Gastroesophageal sphincter (tissue), 4 donors: ENCODE measurements around the gene KRTAP5-3. TPM values are rescaled to one million over a fixed set of nuclear protein-coding genes. Genes with fewer than 3 reads are reported as not detected.
"Not testable (repeated sequence)": the region's sequence is repeated elsewhere in the genome, so short reads cannot be mapped to it uniquely, and the experiment has no call there.

Source experiments
- ATAC-seq: fragments of 150-250 bp; one replicate; pipeline ENCODE4 v1.9.1; 2016; ENCODE audit warnings: mild to moderate bottlenecking, moderate library complexity
- H3K27ac ChIP-seq, 4 donors: fragments of 200-600 bp; sonication (generic) in 3 of 4; 1 replicate in 3 of 4; 2 replicates in 1 of 4; pipeline ENCODE4 v1.5.1; 2016 to 2019
- H3K27me3 ChIP-seq: fragments of 200-600 bp; sonication (generic); one replicate; pipeline ENCODE4 v1.5.1; 2019
- H3K36me3 ChIP-seq, 2 donors: fragments of 200-600 bp; sonication (generic); one replicate each; pipeline ENCODE4 v1.5.1; 2019; ENCODE audit warnings: control low read depth in 1 of 2
- H3K4me1 ChIP-seq, 3 donors: fragments of 200-600 bp; sonication (generic); 1 replicate in 2 of 3; 2 replicates in 1 of 3; pipeline ENCODE4 v1.5.1; 2016 to 2019; ENCODE audit warnings: control low read depth in 2 of 3
- H3K4me3 ChIP-seq, 2 donors: fragments of 200-600 bp; sonication (generic); one replicate each; pipeline ENCODE4 v1.5.1; 2019; ENCODE audit warnings: mild to moderate bottlenecking in 1 of 2, moderate library complexity in 1 of 2
- H3K9me3 ChIP-seq, 3 donors: fragments of 200-600 bp; sonication (generic); one replicate each; pipeline ENCODE4 v1.5.1; 2017 to 2019; ENCODE audit warnings: control low read depth in 2 of 3
- EP300 ChIP-seq: sonication (generic); formaldehyde crosslinking; IDR thresholded peaks from one replicate; pipeline ENCODE4 v1.6.1; 2017; ENCODE audit warnings: antibody characterized with exemption, mild to moderate bottlenecking
- POLR2A ChIP-seq, 2 donors: fragments of 450-650 bp; IDR thresholded peaks; one replicate each; pipeline ENCODE4 v1.6.1; 2017; ENCODE audit warnings: antibody characterized with exemption in 2 of 2, mild to moderate bottlenecking in 2 of 2, moderate library complexity in 1 of 2
- POLR2AphosphoS5 ChIP-seq: sonication (generic); formaldehyde crosslinking; IDR thresholded peaks from one replicate; pipeline ENCODE4 v1.6.1; 2017; ENCODE audit warnings: antibody characterized with exemption
- WGBS, 2 donors: methylation state at CpG; one replicate each; pipeline ENCODE4 v1.1.5; 2018; ENCODE audit warnings: low coverage in 1 of 2; 5-methylcytosine and 5-hydroxymethylcytosine counted together
- total RNA-seq, 4 donors: library from RNA; depleted of rRNA; stranded (reverse); fragments of >200 nt; gene quantifications; one replicate each; pipeline ENCODE4 v1.1.0, GENCODE V29; 2016
- TF ChIP-seq, protein P1 (sequence below), 4 experiments: fragments of 200-600 bp in 2 of 4; fragments of 450-650 bp in 2 of 4; sonication (generic) in 1 of 4; IDR thresholded peaks; one replicate each; pipeline ENCODE4 v1.5.1; 2017 to 2019; ENCODE audit warnings: antibody characterized with exemption in 4 of 4, mild to moderate bottlenecking in 2 of 4, moderate library complexity in 2 of 4

The KRTAP5-3 gene
- total RNA-seq, 4 donors from 2014 or later: not detected

DNA sequence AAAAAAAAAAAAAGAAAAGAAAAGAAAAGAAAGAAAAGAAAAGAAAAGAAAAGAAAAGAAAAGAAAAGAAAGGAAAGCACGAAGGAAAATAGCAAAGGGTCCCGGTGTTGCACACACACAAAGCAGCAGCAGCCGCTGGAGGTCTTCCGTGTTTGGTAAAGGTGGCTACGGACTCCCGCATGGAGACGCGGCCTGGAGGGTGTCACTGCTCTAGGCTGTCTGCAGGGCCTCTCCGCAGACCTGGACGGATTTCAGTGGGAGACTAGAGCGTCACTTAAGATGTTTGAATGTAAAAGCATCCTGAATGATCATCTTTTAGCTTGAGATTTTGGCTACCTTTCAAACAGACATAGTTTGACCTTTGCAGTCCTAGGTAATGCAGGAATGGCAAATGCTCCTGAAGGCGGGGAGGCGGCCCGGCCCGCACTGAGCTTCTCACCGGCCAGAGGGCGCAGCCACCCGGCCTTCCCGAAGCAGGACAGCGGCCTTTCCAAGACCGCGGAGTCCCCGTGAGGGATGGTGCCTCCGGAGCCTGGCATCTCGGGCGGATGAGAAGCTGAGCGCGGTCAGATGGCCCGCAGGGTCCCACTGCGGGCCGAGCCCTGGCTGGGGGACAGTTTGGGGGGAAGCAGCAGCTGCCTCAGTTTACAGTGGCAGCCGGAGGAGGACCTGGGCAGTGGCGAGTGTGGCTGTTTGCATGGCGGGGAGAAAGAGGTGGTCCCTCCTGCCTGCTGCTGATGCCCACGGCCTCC is 39.8 kb upstream of the KRTAP5-3 start:
- peaks cover 15% of the 10 kb centered on the region for H3K27me3 ChIP-seq
- H3K9me3 ChIP-seq: no peaks in the 10 kb centered on the region
- no peak overlapping the region for H3K27ac ChIP-seq
- no peaks in the 10 kb centered on the region for H3K36me3 ChIP-seq
- 86 to 90% methylated on average over 11 to 18 of the region's 35 CpGs for WGBS, 2 donors
- TF ChIP-seq POLR2AphosphoS5 (no peak), EP300 (no peak), POLR2A (IDR thresholded peaks at IDR 0.05) (no peak)
- TF ChIP-seq, protein P1, sequence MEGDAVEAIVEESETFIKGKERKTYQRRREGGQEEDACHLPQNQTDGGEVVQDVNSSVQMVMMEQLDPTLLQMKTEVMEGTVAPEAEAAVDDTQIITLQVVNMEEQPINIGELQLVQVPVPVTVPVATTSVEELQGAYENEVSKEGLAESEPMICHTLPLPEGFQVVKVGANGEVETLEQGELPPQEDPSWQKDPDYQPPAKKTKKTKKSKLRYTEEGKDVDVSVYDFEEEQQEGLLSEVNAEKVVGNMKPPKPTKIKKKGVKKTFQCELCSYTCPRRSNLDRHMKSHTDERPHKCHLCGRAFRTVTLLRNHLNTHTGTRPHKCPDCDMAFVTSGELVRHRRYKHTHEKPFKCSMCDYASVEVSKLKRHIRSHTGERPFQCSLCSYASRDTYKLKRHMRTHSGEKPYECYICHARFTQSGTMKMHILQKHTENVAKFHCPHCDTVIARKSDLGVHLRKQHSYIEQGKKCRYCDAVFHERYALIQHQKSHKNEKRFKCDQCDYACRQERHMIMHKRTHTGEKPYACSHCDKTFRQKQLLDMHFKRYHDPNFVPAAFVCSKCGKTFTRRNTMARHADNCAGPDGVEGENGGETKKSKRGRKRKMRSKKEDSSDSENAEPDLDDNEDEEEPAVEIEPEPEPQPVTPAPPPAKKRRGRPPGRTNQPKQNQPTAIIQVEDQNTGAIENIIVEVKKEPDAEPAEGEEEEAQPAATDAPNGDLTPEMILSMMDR (IDR thresholded peaks at IDR 0.05): no peak
- peaks cover 0 to 4% (median 0%) of the 10 kb centered on the region in 3 donors for H3K4me1 ChIP-seq
- no peak overlapping the region for H3K4me3 ChIP-seq
- ATAC-seq: no peak

DNA sequence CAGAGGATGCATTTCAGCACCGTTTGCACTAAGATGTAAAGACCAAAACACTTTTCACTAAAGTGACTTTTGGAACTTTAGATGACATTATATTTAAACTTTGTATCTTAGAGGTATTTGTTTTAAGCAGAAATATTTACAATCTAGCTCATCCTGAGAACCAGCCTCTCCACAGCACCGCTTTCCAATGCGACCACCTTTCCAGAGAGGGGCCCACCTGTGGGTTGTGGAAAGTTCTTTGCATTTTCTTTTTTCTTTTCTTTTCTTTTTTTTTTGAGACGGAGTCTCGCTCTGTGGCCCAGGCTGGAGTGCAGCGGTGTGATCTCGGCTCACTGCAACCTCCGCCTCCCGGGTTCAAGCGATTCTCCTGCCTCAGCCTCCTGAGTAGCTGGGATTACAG is 38.3 kb upstream of the KRTAP5-3 start:
- not testable (repeated sequence) for H3K4me3 ChIP-seq, H3K4me1 ChIP-seq, H3K27ac ChIP-seq, H3K9me3 ChIP-seq, ATAC-seq, H3K36me3 ChIP-seq
- peaks cover 21% of the 10 kb centered on the region for H3K27me3 ChIP-seq
- WGBS, 2 donors: 69 to 76% methylated on average over 2 to 8 of the region's 10 CpGs

DNA sequence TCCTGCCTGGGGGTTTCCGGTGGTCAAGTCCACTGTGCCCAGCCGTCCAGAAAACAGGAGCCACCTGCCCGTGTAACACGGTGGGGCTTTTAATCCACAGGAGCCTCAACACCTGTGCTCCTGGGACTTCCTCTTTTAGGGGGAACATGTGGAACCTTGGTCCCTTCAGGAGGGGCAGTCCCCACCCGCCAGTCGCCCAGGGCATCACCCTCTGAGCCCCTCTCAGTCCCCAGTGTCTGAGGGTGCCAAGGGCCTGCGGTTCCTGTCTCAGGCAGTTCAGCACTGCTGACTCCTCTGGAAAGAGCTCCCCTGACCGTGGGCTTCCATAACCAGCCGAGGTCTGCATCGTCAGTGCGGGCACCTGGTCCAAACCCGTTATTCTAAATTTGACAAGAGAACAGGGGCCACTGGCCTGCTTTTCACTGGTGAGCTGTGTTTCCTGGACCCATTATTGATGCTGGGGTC is 37.1 kb upstream of the KRTAP5-3 start:
- no peaks in the 10 kb centered on the region for H3K36me3 ChIP-seq
- no peak overlapping the region for H3K4me3 ChIP-seq
- H3K4me1 ChIP-seq: no peaks in the 10 kb centered on the region
- H3K9me3 ChIP-seq: no peaks in the 10 kb centered on the region
- 80% methylated on average over 8 of the region's 12 CpGs; no CpG with 5 or more reads in 1 of the 2 donors for WGBS, 2 donors
- no peak overlapping the region for H3K27ac ChIP-seq
- no peak for TF ChIP-seq EP300
- TF ChIP-seq POLR2A (IDR thresholded peaks at IDR 0.05): no peak
- TF ChIP-seq POLR2AphosphoS5: no peak
- TF ChIP-seq, protein P1 (IDR thresholded peaks at IDR 0.05): no peak
- ATAC-seq: no peak
- H3K27me3 ChIP-seq: peaks cover 32% of the 10 kb centered on the region

DNA sequence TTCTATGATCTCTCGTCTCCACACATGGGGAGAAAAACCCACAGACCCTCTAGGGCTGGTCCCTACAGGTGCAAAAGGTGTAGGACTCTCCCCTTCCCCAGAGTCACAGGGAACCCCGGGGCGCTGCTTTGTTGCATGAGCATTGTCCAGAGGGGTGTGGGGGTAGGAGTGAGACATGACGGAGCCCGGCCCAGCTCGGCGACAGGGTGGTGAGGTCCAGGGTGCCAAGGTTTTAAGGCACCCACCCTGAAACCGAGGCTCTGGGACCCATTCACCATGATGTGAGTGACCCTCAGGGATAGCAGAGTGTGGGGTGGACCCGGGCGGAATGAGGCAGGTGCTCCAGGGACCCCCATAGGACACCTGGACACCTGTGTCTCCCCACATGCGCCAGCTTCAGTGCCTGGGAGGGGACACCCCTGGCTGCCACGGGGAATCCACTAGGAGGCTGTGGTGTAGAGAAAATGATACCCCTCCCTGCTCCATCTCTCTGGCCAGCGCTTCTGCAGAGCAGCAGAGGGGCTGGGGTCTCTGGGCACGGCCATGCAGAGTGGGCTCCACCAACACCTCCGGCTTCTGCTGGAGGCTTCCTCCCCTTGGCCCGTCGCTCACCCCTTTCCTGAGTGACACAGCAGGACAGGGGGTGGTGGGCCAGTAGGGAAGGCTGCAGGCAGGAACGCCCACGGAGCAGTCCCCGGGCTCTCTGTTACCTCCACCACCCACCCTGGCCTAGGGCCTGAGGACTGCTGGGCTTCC is 36.5 kb upstream of the KRTAP5-3 start:
- ATAC-seq: no peak
- no peaks in the 10 kb centered on the region for H3K36me3 ChIP-seq
- H3K4me1 ChIP-seq: no peaks in the 10 kb centered on the region
- H3K4me3 ChIP-seq: no peak overlapping the region
- no CpG with 5 or more reads among the region's 20 CpGs for WGBS, 2 donors
- peaks cover 38% of the 10 kb centered on the region for H3K27me3 ChIP-seq
- H3K9me3 ChIP-seq: no peaks in the 10 kb centered on the region
- TF ChIP-seq, protein P1 (IDR thresholded peaks at IDR 0.05): no peak
- no peak for TF ChIP-seq POLR2A (IDR thresholded peaks at IDR 0.05)
- TF ChIP-seq EP300: no peak
- TF ChIP-seq POLR2AphosphoS5: no peak
- no peak overlapping the region for H3K27ac ChIP-seq

DNA sequence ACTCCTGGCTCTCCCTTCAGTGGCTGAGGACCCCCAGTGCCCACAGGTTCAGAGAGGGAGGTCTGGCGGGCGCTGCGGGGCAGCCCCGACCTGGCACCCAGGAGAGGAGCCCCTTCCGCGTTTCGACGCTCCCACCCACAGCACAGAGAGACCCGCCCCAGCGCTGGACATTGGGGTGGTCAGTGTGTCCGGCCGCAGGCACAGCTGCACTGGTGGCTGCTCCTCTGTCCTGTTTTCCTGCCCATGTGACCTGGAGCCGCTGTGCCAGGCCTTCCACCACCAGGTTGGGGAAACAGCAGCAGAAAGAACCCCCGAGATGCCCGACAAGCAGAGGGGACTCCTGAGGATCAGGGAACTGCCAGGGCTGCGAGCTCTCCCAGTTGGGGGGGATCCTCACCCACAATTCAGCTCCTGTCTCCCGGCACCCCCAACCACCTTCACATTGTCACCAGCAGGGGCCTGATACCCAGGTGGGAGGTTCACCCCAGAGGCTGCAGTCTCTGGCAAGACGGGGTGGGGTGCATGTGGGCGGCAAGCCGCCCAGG is 35.0 kb upstream of the KRTAP5-3 start:
- WGBS, 2 donors: 85 to 100% methylated on average over 1 to 3 of the region's 20 CpGs
- H3K27ac ChIP-seq: no peak overlapping the region
- H3K27me3 ChIP-seq: peaks cover 54% of the 10 kb centered on the region

More for the DNA sequence above, 35.0 kb upstream of the KRTAP5-3 start:
- Histone ChIP-seq H3K4me1 (no peaks in the 10 kb centered on the region), H3K9me3 (no peaks in the 10 kb centered on the region), H3K4me3 (no peak overlapping the region), H3K36me3 (no peaks in the 10 kb centered on the region)
- ATAC-seq: no peak
- TF ChIP-seq POLR2A (IDR thresholded peaks at IDR 0.05) (no peak), EP300 (no peak), POLR2AphosphoS5 (no peak)
- TF ChIP-seq, protein P1 (IDR thresholded peaks at IDR 0.05): no peak
